Endothelial cell (in vitro differentiated cells): ENCODE data around the gene ERBB3. TPM values are rescaled to one million over a fixed set of nuclear protein-coding genes. Genes with fewer than 3 reads are reported as not detected.
"Not testable (repeated sequence)": the region's sequence is repeated elsewhere in the genome, so short reads cannot be mapped to it uniquely, and the experiment has no call there.

ENCODE experiments used
- DNase-seq: peaks from one replicate; pipeline ENCODE4 v3.0.0; 2021; ENCODE audit warnings: low spot score
- H3K27ac Mint-ChIP-seq: one replicate; pipeline ENCODE4 v1.8.0; 2021; ENCODE audit warnings: mixed read lengths, inconsistent platforms; ENCODE audit not compliant: unreplicated experiment
- H3K27me3 Mint-ChIP-seq: one replicate; pipeline ENCODE4 v1.8.0; 2021; ENCODE audit warnings: mild to moderate bottlenecking, moderate library complexity, mixed read lengths, inconsistent platforms; ENCODE audit not compliant: unreplicated experiment
- H3K36me3 Mint-ChIP-seq: one replicate; pipeline ENCODE4 v1.8.0; 2021; ENCODE audit warnings: mild to moderate bottlenecking, low read depth, mixed read lengths, inconsistent platforms; ENCODE audit not compliant: unreplicated experiment
- H3K4me1 Mint-ChIP-seq: one replicate; pipeline ENCODE4 v1.8.0; 2021; ENCODE audit warnings: mild to moderate bottlenecking, mixed read lengths, inconsistent platforms; ENCODE audit not compliant: unreplicated experiment
- H3K4me3 Mint-ChIP-seq: one replicate; pipeline ENCODE4 v1.8.0; 2021; ENCODE audit warnings: mild to moderate bottlenecking, mixed read lengths, inconsistent platforms; ENCODE audit not compliant: unreplicated experiment
- H3K9me3 Mint-ChIP-seq: one replicate; pipeline ENCODE4 v1.8.0; 2021; ENCODE audit warnings: mixed read lengths, inconsistent platforms; ENCODE audit not compliant: unreplicated experiment
- total RNA-seq: library from RNA; stranded (reverse); fragmentation: NEBNext Ultra II Directional; extraction: Animal tissue kit (Norgen Biotek cat#: 25700); gene quantifications from one replicate; pipeline ENCODE4 v1.2.1, GENCODE V29; 2021; ENCODE audit not compliant: unreplicated experiment
- TF ChIP-seq, protein P1 (sequence below): fragments of 200-600 bp; sonication (generic); IDR thresholded peaks from one replicate; pipeline ENCODE4 v1.5.0; 2021; ENCODE audit warnings: antibody characterized with exemption; ENCODE audit not compliant: unreplicated experiment

Gene ERBB3
- total RNA-seq, 1 donor from 2014 or later, result 4.2 TPM

DNA sequence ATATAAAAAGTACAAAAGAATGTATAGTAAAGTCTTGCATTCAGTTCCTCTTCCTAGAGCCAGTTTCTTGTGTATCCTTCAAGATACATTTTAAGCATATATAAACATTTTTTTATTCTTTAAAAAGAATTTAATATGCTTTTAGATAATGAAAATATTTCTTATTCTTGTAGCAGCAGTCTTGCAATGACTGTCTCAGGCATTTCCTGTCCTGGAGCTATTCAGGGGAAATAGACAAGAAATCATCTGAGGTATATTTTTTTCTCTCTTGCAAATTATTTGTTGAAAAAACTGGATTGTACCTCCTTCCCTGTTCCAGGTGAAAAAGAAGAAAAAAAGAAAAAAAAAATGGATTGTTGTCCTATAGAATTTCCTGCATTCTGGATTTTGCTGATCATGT, 17.0 kb upstream of the ERBB3 start:
- DNase-seq, result no peak
- Mint-ChIP-seq H3K9me3 (no peaks in the 10 kb centered on the region), H3K4me3 (no peak overlapping the region), H3K27ac (no peak overlapping the region), H3K27me3 (peaks cover 2% of the 10 kb centered on the region), H3K4me1 (no peaks in the 10 kb centered on the region), H3K36me3 (no peaks in the 10 kb centered on the region)
- TF ChIP-seq, protein P1, sequence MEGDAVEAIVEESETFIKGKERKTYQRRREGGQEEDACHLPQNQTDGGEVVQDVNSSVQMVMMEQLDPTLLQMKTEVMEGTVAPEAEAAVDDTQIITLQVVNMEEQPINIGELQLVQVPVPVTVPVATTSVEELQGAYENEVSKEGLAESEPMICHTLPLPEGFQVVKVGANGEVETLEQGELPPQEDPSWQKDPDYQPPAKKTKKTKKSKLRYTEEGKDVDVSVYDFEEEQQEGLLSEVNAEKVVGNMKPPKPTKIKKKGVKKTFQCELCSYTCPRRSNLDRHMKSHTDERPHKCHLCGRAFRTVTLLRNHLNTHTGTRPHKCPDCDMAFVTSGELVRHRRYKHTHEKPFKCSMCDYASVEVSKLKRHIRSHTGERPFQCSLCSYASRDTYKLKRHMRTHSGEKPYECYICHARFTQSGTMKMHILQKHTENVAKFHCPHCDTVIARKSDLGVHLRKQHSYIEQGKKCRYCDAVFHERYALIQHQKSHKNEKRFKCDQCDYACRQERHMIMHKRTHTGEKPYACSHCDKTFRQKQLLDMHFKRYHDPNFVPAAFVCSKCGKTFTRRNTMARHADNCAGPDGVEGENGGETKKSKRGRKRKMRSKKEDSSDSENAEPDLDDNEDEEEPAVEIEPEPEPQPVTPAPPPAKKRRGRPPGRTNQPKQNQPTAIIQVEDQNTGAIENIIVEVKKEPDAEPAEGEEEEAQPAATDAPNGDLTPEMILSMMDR, result no peak

DNA sequence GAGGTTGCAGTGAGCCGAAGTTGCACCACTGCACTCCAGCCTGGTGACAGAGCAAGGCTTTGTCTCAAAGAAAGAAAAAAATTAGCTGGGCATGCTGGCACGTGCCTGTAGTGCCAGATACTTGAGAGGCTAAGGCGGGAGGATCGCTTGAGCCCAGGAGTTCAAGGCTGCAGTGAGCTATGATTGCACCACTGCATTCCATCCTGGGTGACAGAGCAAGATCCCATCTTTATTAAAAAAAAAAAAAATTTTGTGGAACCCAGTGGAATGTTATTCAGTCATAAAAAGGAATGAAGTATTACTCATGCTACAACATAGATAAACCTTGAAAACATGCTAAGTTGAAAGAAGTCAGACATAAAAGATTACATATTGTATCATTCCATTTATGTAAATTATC, 8.3 kb upstream of the ERBB3 start:
- Mint-ChIP-seq H3K9me3 (no peaks in the 10 kb centered on the region), H3K27ac (no peak overlapping the region), H3K27me3 (peaks cover 4% of the 10 kb centered on the region)

DNA sequence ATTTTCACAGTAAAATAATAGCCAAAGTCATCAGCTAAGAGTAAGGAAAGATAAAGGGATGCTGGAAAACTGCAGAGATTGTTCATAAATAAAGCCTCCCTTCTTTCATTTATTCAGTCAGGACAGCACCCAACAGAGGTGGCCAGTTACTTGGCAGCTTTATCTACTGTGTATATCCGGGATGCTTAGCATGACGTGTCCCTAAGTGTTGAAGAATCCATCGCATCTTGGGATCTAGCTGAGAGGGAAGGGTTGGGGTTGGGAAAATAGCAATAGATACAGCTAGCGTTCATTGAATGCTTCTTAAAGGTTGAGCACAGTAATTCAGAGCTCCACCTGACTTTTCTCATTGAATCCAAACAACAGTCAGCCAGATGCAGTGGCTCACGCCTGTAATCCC, 5.6 kb upstream of the ERBB3 start:
- H3K4me3 Mint-ChIP-seq, result no peak overlapping the region
- peaks cover 3% of the 10 kb centered on the region for H3K4me1 Mint-ChIP-seq
- no peaks in the 10 kb centered on the region for H3K9me3 Mint-ChIP-seq
- peaks cover 4% of the 10 kb centered on the region for H3K27me3 Mint-ChIP-seq
- H3K27ac Mint-ChIP-seq, result no peak overlapping the region
- TF ChIP-seq, protein P1, result no peak
- no peaks in the 10 kb centered on the region for H3K36me3 Mint-ChIP-seq
- no peak for DNase-seq

More for the DNA sequence above, 8.3 kb upstream of the ERBB3 start:
- H3K4me1 Mint-ChIP-seq, result no peaks in the 10 kb centered on the region
- TF ChIP-seq, protein P1, result no peak
- H3K36me3 Mint-ChIP-seq, result no peaks in the 10 kb centered on the region
- DNase-seq, result no peak
- peak overlapping the region; percentile 47 for H3K4me3 Mint-ChIP-seq

DNA sequence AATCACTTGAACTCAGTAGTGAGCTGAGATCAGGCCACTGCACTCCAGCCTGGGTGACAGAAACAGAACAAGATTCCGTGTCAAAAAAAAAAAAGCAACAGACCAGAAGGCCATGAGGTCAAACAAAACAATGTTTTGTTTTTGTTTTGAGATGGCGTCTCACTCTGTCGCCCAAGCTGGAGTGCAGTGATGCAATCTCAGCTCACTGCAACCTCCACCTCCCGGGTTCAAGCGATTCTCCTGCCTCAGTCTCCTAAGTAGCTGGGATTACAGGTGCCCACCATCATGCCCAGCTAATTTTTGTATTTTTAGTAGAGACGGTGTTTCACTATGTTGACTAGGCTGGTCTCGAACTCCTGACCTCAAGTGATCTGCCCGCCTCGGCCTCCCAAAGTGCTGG, 2.0 kb upstream of the ERBB3 start:
- H3K9me3 Mint-ChIP-seq, H3K27ac Mint-ChIP-seq, H3K27me3 Mint-ChIP-seq, H3K4me3 Mint-ChIP-seq, DNase-seq, H3K36me3 Mint-ChIP-seq: not testable (repeated sequence)
- H3K4me1 Mint-ChIP-seq, result peaks cover 13% of the 10 kb centered on the region

DNA sequence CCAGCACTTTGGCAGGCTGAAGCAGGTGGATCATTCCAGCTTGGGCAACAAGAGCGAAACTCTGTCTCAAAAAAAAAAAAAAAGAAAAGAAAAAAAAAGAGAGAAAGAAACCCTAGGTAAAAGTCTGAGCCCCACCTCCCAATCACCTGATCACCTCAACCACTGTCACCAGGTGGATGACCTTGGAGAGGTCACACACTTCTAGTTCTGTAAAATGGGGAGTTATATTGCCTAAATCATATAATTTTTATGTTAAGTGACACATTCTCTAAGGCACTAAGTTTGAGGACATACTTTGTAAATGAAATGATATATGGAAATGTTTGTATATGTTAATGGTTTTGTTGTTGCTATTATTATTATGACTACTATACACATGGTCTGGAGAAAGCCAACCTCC, 1.5 kb upstream of the ERBB3 start:
- peaks cover 13% of the 10 kb centered on the region for H3K4me1 Mint-ChIP-seq
- TF ChIP-seq, protein P1, result no peak

More for the DNA sequence above, 1.5 kb upstream of the ERBB3 start:
- Mint-ChIP-seq H3K36me3 (no peaks in the 10 kb centered on the region), H3K9me3 (no peaks in the 10 kb centered on the region), H3K27ac (peak overlapping the region; percentile 70), H3K4me3 (peak overlapping the region; percentile 73), H3K27me3 (peaks cover 5% of the 10 kb centered on the region)
- DNase-seq, result no peak
